Measurements from ENCODE around the gene RTF1.
"Not testable (repeated sequence)": the region's sequence is repeated elsewhere in the genome, so short reads cannot be mapped to it uniquely, and the experiment has no call there.

GRCh38 chr15:41438745-41439144, 21.9 kb downstream of the RTF1 start:
- not testable (repeated sequence) for TF ChIP-seq POLR2AphosphoS5, TAF1, POU2F2, POLR2A (IDR thresholded peaks at IDR 0.05; ENCODE audit: low read depth, low read length)
